ENCODE data around the gene RILPL2.
"Not testable (repeated sequence)": the region's sequence is repeated elsewhere in the genome, so short reads cannot be mapped to it uniquely, and the experiment has no call there.

DNA sequence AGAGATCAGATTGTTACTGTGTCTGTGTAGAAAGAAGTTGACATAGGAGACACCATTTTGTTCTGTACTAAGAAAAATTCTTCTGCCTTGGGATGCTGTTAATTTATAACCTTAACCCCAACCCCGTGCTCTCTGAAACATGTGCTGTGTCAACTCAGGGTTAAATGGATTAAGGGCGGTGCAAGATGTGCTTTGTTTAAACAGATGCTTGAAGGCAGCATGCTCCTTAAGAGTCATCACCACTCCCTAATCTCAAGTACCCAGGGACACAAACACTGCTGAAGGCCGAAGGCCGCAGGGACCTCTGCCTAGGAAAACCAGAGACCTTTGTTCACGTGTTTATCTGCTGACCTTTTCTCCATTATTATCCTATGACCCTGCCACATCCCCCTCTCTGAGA, 64.1 kb downstream of the RILPL2 start:
- TF ChIP-seq CTCF, POLR2A (IDR thresholded peaks at IDR 0.05): not testable (repeated sequence)
